Sigmoid colon (tissue), 7 donors: ENCODE measurements around the gene FAM114A1. TPM values are rescaled to one million over a fixed set of nuclear protein-coding genes. Genes with fewer than 3 reads are reported as not detected.

Experiments used
- DNase-seq: peaks from one replicate; pipeline ENCODE4 v3.0.0-alpha.2; 2019
- H3K27ac ChIP-seq, 4 donors: fragments of 200-600 bp; sonication (generic); one replicate each; pipeline ENCODE4 v1.5.1; 2016 to 2019; ENCODE audit warnings: mild to moderate bottlenecking in 1 of 4
- H3K27me3 ChIP-seq, 3 donors: fragments of 200-600 bp; sonication (generic); one replicate each; pipeline ENCODE4 v1.5.1; 2019; ENCODE audit warnings: mild to moderate bottlenecking in 1 of 3
- H3K36me3 ChIP-seq, 4 donors: fragments of 200-600 bp; sonication (generic); one replicate each; pipeline ENCODE4 v1.5.1; 2016 to 2019
- H3K4me1 ChIP-seq, 4 donors: fragments of 200-600 bp; sonication (generic); one replicate each; pipeline ENCODE4 v1.5.1; 2017 to 2019
- H3K4me3 ChIP-seq, 4 donors: fragments of 200-600 bp; sonication (generic); one replicate each; pipeline ENCODE4 v1.5.1; 2017 to 2019; ENCODE audit warnings: mild to moderate bottlenecking in 2 of 4, moderate library complexity in 1 of 4
- H3K9me3 ChIP-seq, 4 donors: fragments of 200-600 bp in 3 of 4; sonication (generic) in 3 of 4; one replicate each; pipeline versions ENCODE4 v1.5.1 to v1.6.1; 2013 to 2019
- CTCF ChIP-seq, 4 experiments: fragments of 450-650 bp in 3 of 4; fragments of 200-600 bp in 1 of 4; IDR thresholded peaks; one replicate each; pipeline ENCODE4 v1.5.1; 2016 to 2019; ENCODE audit warnings: antibody characterized with exemption in 4 of 4, mild to moderate bottlenecking in 3 of 4, moderate library complexity in 2 of 4
- EP300 ChIP-seq, 4 donors: sonication (generic); formaldehyde crosslinking; IDR thresholded peaks; one replicate each; pipeline ENCODE4 v1.6.1; 2017; ENCODE audit warnings: antibody characterized with exemption in 4 of 4
- POLR2A ChIP-seq, 2 donors: fragments of 450-650 bp; IDR thresholded peaks; one replicate each; pipeline ENCODE4 v1.6.1; 2016; ENCODE audit warnings: antibody characterized with exemption in 2 of 2, mild to moderate bottlenecking in 2 of 2, moderate library complexity in 2 of 2
- POLR2AphosphoS5 ChIP-seq, 4 donors: sonication (generic); formaldehyde crosslinking; IDR thresholded peaks; one replicate each; pipeline ENCODE4 v1.6.1; 2017; ENCODE audit warnings: antibody characterized with exemption in 4 of 4
- WGBS, 2 donors: extraction: QIAGEN DNeasy Blood & Tissue Kit; methylation state at CpG; one replicate each; pipeline ENCODE4 v1.1.7; 2013; 5-methylcytosine and 5-hydroxymethylcytosine counted together
- intact Hi-C: fragments of 100-400 bp; cut with DNase I; formaldehyde crosslinking; loops from one replicate; pipeline ENCODE4 v1.15.1; 2023
- polyA plus RNA-seq, 3 donors: library from polyadenylated mRNA; stranded (reverse); fragments of 200-250 nt; gene quantifications; one replicate each; pipeline ENCODE4 v1.2.3, GENCODE V29; 2013
- total RNA-seq, 4 donors: library from RNA; depleted of rRNA; stranded (reverse); fragments of >200 nt; gene quantifications; one replicate each; pipeline ENCODE4 v1.1.0, GENCODE V29; 2016
- donor health status: healthy with polysubstance abuse.
- donor health status: Bipolar disorder and iron deficiency.
- donor health status: healthy.

The FAM114A1 gene
- total and polyA plus RNA-seq, 7 donors = 24.7 to 189 (median 120) TPM

- no peak for DNase-seq
- Histone ChIP-seq H3K36me3 (peaks cover 4 to 48% (median 19%) of the 10 kb centered on the region in 4 donors), H3K4me3 (no peak overlapping the region), H3K9me3 (no peaks in the 10 kb centered on the region), H3K27ac (peak overlapping the region in 3 of 4 donors; percentile 73 to 89 (median 88)), H3K4me1 (peaks cover 0 to 58% (median 37%) of the 10 kb centered on the region in 4 donors), H3K27me3 (no peaks in the 10 kb centered on the region)
- intact Hi-C loops = no loop called here
- WGBS, 2 donors = 92 to 98% methylated on average over 3 of the region's 3 CpGs
- TF ChIP-seq POLR2AphosphoS5 (IDR thresholded peaks at IDR 0.05) = no peak
- no peak for TF ChIP-seq EP300 (IDR thresholded peaks at IDR 0.05)
- TF ChIP-seq POLR2A (IDR thresholded peaks at IDR 0.05) = no peak
- no peak for TF ChIP-seq CTCF (IDR thresholded peaks at IDR 0.05)
Observed at GRCh38 chr4:38921151-38921550, 53.5 kb downstream of the FAM114A1 start.

- intact Hi-C loops = loop anchor here (2.0 kb wide), 1 partner anchor 121 kb away; no protein-coding TSS in a partner anchor
- Histone ChIP-seq H3K9me3 (no peaks in the 10 kb centered on the region), H3K36me3 (peaks cover 0 to 36% (median 18%) of the 10 kb centered on the region in 4 donors), H3K4me3 (no peak overlapping the region), H3K27ac (peak overlapping the region; percentile 3 to 89 (median 80)), H3K27me3 (no peaks in the 10 kb centered on the region), H3K4me1 (peaks cover 0 to 84% (median 57%) of the 10 kb centered on the region in 4 donors)
- 58 to 74% methylated on average over 2 of the region's 2 CpGs for WGBS, 2 donors
- DNase-seq = no peak
- TF ChIP-seq EP300 (IDR thresholded peaks at IDR 0.05) (no peak), POLR2A (IDR thresholded peaks at IDR 0.05) (no peak), CTCF (IDR thresholded peaks at IDR 0.05) (no peak)
Observed at GRCh38 chr4:38923746-38924145, 56.1 kb downstream of the FAM114A1 start.

GRCh38 chr4:38924353-38924752, 56.7 kb downstream of the FAM114A1 start:
- DNase-seq = no peak
- Histone ChIP-seq H3K4me1 (peaks cover 0 to 90% (median 63%) of the 10 kb centered on the region in 4 donors), H3K9me3 (no peaks in the 10 kb centered on the region), H3K27me3 (no peaks in the 10 kb centered on the region), H3K27ac (peak overlapping the region; percentile 3 to 89 (median 80)), H3K4me3 (no peak overlapping the region), H3K36me3 (peaks cover 0 to 39% (median 18%) of the 10 kb centered on the region in 4 donors)
- WGBS, 2 donors = 80 to 90% methylated on average over 5 of the region's 5 CpGs
- TF ChIP-seq POLR2AphosphoS5 (IDR thresholded peaks at IDR 0.05) (no peak), CTCF (IDR thresholded peaks at IDR 0.05) (no peak), EP300 (IDR thresholded peaks at IDR 0.05) (no peak), POLR2A (IDR thresholded peaks at IDR 0.05) (no peak)
- intact Hi-C loops = no loop called here

GRCh38 chr4:38925492-38926413, 58.1 kb downstream of the FAM114A1 start:
- DNase-seq = peak; percentile 71
- intact Hi-C loops = no loop called here
- Histone ChIP-seq H3K36me3 (peaks cover 0 to 29% (median 8%) of the 10 kb centered on the region in 4 donors), H3K27me3 (no peaks in the 10 kb centered on the region), H3K4me1 (peaks cover 0 to 93% (median 77%) of the 10 kb centered on the region in 4 donors), H3K27ac (peak overlapping the region; percentile 34 to 89 (median 80)), H3K4me3 (no peak overlapping the region), H3K9me3 (no peaks in the 10 kb centered on the region)
- WGBS, 2 donors = 61 to 67% methylated on average over 3 of the region's 3 CpGs
- TF ChIP-seq POLR2AphosphoS5 (IDR thresholded peaks at IDR 0.05) = peak in 1 of 4 donors; percentile 28
- TF ChIP-seq EP300 (IDR thresholded peaks at IDR 0.05) = no peak
- no peak for TF ChIP-seq CTCF (IDR thresholded peaks at IDR 0.05)
